GM04503 (cell line): Measurements from ENCODE around the gene ADAM22.

Experiments used
- DNase-seq: peaks from one replicate; pipeline ENCODE4 v3.0.0-alpha.2; 2012; ENCODE audit warnings: low read depth

ADAM22 gene

GRCh38 chr7:87959336-87959735 is 25.3 kb downstream of the ADAM22 start:
- DNase-seq, result no peak

- DNase-seq, result no peak
Observed at GRCh38 chr7:87960239-87960638, 26.2 kb downstream of the ADAM22 start.

GRCh38 chr7:87961754-87962153 is 27.7 kb downstream of the ADAM22 start:
- DNase-seq, result no peak

- no peak for DNase-seq
Observed at GRCh38 chr7:87966271-87966670, 32.2 kb downstream of the ADAM22 start.

- DNase-seq, result no peak
Observed at GRCh38 chr7:87968021-87968420, 34.0 kb downstream of the ADAM22 start.

GRCh38 chr7:87982116-87982515 is 48.1 kb downstream of the ADAM22 start:
- no peak for DNase-seq

GRCh38 chr7:87984088-87984487 is 50.0 kb downstream of the ADAM22 start:
- no peak for DNase-seq

- DNase-seq, result no peak
Observed at GRCh38 chr7:87993269-87993668, 59.2 kb downstream of the ADAM22 start.

GRCh38 chr7:87999261-87999660 is 65.2 kb downstream of the ADAM22 start:
- DNase-seq, result no peak

- DNase-seq, result no peak
Observed at GRCh38 chr7:88001744-88002530, 67.9 kb downstream of the ADAM22 start.

- no peak for DNase-seq
Observed at GRCh38 chr7:88002617-88003016, 68.6 kb downstream of the ADAM22 start.

GRCh38 chr7:88003581-88003980 is 69.5 kb downstream of the ADAM22 start:
- DNase-seq, result no peak

- DNase-seq, result no peak
Observed at GRCh38 chr7:88005191-88005590, 71.1 kb downstream of the ADAM22 start.

- no peak for DNase-seq
Observed at GRCh38 chr7:88009651-88010050, 75.6 kb downstream of the ADAM22 start.

GRCh38 chr7:88012086-88012485 is 78.0 kb downstream of the ADAM22 start:
- no peak for DNase-seq

GRCh38 chr7:88013981-88014380 is 79.9 kb downstream of the ADAM22 start:
- DNase-seq, result no peak

- no peak for DNase-seq
Observed at GRCh38 chr7:88014581-88014980, 80.5 kb downstream of the ADAM22 start.

- no peak for DNase-seq
Observed at GRCh38 chr7:88015309-88015708, 81.3 kb downstream of the ADAM22 start.

GRCh38 chr7:88018501-88018900 is 84.5 kb downstream of the ADAM22 start:
- DNase-seq, result no peak

- DNase-seq, result no peak
Observed at GRCh38 chr7:88020953-88021665, 87.1 kb downstream of the ADAM22 start.

GRCh38 chr7:88027724-88028123 is 93.7 kb downstream of the ADAM22 start:
- no peak for DNase-seq

- DNase-seq, result no peak
Observed at GRCh38 chr7:88034083-88034695, 100.1 kb downstream of the ADAM22 start.

GRCh38 chr7:88037050-88037449 is 103.0 kb downstream of the ADAM22 start:
- no peak for DNase-seq
